Measurements from ENCODE around the gene HERC3. TPM values are rescaled to one million over a fixed set of nuclear protein-coding genes. Genes with fewer than 3 reads are reported as not detected.

The HERC3 gene
- total and polyA plus RNA-seq, 2 of the 13 experiments (the other 11 are each of a cell fraction or from before 2014, with no cell fraction given): 3.8 to 6.2 TPM

DNA sequence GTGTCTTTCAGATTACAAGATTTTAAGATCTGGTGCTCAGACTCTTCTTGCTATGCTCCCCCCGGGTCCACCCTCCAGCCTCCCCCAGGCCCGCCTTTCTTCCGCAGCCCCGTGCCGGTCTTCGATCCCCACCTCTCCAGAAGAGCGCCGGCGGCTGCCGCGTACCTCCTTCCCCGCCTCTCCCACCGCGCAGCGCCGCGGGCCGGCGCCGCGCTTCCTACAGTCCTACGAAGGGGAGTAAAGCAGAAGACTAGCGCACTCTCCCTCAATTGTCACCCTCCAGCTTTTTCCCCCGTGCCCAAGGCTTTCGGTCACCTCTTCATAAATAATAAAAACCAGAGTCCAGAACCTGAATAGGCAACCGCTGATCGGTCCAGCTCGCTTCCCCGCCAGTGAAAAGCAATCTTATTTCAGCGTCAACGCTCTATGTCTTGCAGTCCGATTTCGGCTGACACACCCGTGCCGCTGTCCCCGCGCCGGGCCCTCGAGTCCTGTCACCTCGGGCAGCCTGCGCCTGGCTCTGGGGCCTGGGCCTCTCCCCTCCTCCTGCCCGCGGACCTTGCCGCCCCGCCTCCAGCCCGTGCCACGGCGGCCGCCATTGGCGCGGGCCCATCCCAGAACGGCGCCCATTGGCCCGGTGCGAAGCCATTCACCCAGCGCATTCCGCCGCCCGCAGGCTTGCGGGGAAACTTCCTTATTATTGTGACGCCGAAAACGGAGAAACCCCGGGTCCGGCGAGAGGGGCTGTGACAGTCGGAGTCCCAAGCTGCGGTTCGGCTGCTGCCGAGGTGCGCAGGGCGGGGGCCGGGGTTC, at the start of gene HERC3 (continued):
- TF ChIP-seq GTF3A (CRISPR knock-in tag; conservative IDR thresholded peaks at IDR 0.05) (no peak), CENPT (CRISPR knock-in tag; IDR thresholded peaks at IDR 0.05; ENCODE audit: low read depth) (no peak), ZNF562 (CRISPR knock-in tag; IDR thresholded peaks at IDR 0.05; ENCODE audit: borderline replicate concordance) (0 out of 2 replicates have a peak, but pooled peaks have one; percentile 39), RXRB (CRISPR knock-in tag; IDR thresholded peaks at IDR 0.05; ENCODE audit: borderline replicate concordance) (0 out of 2 replicates have a peak, but pooled peaks have one; percentile 11), ZFYVE20 (CRISPR knock-in tag; IDR thresholded peaks at IDR 0.05; ENCODE audit: borderline replicate concordance, low read depth) (no peak), SOX13 (IDR thresholded peaks at IDR 0.05) (no peak), SOX13 (CRISPR knock-in tag; conservative IDR thresholded peaks at IDR 0.05 in 1 of 2, IDR thresholded peaks at IDR 0.05 in 1 of 2) (no peak), NFE2L2 (IDR thresholded peaks at IDR 0.05; ENCODE audit: low read length) (no peak), ZNF292 (CRISPR knock-in tag; IDR thresholded peaks at IDR 0.05; ENCODE audit: borderline replicate concordance, low read depth) (no peak), TARDBP (CRISPR knock-in tag; IDR thresholded peaks at IDR 0.05) (no peak), ZBTB20 (CRISPR knock-in tag; IDR thresholded peaks at IDR 0.05; ENCODE audit: borderline replicate concordance, low read depth) (no peak), FOXA3 (CRISPR knock-in tag; IDR thresholded peaks at IDR 0.05) (no peak), FLYWCH1 (CRISPR knock-in tag; IDR thresholded peaks at IDR 0.05) (no peak), DPF2 (CRISPR knock-in tag; IDR thresholded peaks at IDR 0.05; ENCODE audit: borderline replicate concordance, low read depth) (no peak)
- TF ChIP-seq, protein P1, sequence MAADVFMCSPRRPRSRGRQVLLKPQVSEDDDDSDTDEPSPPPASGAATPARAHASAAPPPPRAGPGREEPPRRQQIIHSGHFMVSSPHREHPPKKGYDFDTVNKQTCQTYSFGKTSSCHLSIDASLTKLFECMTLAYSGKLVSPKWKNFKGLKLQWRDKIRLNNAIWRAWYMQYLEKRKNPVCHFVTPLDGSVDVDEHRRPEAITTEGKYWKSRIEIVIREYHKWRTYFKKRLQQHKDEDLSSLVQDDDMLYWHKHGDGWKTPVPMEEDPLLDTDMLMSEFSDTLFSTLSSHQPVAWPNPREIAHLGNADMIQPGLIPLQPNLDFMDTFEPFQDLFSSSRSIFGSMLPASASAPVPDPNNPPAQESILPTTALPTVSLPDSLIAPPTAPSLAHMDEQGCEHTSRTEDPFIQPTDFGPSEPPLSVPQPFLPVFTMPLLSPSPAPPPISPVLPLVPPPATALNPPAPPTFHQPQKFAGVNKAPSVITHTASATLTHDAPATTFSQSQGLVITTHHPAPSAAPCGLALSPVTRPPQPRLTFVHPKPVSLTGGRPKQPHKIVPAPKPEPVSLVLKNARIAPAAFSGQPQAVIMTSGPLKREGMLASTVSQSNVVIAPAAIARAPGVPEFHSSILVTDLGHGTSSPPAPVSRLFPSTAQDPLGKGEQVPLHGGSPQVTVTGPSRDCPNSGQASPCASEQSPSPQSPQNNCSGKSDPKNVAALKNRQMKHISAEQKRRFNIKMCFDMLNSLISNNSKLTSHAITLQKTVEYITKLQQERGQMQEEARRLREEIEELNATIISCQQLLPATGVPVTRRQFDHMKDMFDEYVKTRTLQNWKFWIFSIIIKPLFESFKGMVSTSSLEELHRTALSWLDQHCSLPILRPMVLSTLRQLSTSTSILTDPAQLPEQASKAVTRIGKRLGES (CRISPR knock-in tag; IDR thresholded peaks at IDR 0.05; ENCODE audit: borderline replicate concordance): no peak
- TF ChIP-seq, protein P2, sequence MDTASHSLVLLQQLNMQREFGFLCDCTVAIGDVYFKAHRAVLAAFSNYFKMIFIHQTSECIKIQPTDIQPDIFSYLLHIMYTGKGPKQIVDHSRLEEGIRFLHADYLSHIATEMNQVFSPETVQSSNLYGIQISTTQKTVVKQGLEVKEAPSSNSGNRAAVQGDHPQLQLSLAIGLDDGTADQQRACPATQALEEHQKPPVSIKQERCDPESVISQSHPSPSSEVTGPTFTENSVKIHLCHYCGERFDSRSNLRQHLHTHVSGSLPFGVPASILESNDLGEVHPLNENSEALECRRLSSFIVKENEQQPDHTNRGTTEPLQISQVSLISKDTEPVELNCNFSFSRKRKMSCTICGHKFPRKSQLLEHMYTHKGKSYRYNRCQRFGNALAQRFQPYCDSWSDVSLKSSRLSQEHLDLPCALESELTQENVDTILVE (CRISPR knock-in tag; IDR thresholded peaks at IDR 0.05): no peak
- TF ChIP-seq, protein P3, sequence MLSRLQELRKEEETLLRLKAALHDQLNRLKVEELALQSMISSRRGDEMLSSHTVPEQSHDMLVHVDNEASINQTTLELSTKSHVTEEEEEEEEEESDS (CRISPR knock-in tag; IDR thresholded peaks at IDR 0.05; ENCODE audit: borderline replicate concordance): no peak
- TF ChIP-seq, protein P4, sequence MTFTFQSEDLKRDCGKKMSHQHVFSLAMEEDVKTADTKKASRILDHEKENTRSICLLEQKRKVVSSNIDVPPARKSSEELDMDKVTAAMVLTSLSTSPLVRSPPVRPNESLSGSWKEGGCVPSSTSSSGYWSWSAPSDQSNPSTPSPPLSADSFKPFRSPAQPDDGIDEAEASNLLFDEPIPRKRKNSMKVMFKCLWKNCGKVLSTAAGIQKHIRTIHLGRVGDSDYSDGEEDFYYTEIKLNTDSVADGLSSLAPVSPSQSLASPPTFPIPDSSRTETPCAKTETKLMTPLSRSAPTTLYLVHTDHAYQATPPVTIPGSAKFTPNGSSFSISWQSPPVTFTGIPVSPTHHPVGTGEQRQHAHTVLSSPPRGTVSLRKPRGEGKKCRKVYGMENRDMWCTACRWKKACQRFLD (CRISPR knock-in tag; IDR thresholded peaks at IDR 0.05; ENCODE audit: borderline replicate concordance): peak; percentile 42; the same call in 1 of the 2 replicates
- TF ChIP-seq, protein P5, sequence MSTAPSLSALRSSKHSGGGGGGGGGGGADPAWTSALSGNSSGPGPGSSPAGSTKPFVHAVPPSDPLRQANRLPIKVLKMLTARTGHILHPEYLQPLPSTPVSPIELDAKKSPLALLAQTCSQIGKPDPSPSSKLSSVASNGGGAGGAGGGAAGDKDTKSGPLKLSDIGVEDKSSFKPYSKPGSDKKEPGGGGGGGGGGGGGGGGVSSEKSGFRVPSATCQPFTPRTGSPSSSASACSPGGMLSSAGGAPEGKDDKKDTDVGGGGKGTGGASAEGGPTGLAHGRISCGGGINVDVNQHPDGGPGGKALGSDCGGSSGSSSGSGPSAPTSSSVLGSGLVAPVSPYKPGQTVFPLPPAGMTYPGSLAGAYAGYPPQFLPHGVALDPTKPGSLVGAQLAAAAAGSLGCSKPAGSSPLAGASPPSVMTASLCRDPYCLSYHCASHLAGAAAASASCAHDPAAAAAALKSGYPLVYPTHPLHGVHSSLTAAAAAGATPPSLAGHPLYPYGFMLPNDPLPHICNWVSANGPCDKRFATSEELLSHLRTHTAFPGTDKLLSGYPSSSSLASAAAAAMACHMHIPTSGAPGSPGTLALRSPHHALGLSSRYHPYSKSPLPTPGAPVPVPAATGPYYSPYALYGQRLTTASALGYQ (CRISPR knock-in tag; IDR thresholded peaks at IDR 0.05): 0 out of 2 replicates have a peak, but pooled peaks have one; percentile 33
- TF ChIP-seq, protein P6, sequence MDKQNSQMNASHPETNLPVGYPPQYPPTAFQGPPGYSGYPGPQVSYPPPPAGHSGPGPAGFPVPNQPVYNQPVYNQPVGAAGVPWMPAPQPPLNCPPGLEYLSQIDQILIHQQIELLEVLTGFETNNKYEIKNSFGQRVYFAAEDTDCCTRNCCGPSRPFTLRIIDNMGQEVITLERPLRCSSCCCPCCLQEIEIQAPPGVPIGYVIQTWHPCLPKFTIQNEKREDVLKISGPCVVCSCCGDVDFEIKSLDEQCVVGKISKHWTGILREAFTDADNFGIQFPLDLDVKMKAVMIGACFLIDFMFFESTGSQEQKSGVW (CRISPR knock-in tag; IDR thresholded peaks at IDR 0.05; ENCODE audit: borderline replicate concordance): no peak
